GM19438 (cell line): ENCODE measurements around the gene JAKMIP3.

Source experiments
- ATAC-seq: cut with Tn5 transposase; IDR thresholded peaks from one replicate; pipeline ENCODE4 v1.9.1; 2021; ENCODE audit warnings: low read depth; ENCODE audit not compliant: unreplicated experiment

The JAKMIP3 gene

DNA sequence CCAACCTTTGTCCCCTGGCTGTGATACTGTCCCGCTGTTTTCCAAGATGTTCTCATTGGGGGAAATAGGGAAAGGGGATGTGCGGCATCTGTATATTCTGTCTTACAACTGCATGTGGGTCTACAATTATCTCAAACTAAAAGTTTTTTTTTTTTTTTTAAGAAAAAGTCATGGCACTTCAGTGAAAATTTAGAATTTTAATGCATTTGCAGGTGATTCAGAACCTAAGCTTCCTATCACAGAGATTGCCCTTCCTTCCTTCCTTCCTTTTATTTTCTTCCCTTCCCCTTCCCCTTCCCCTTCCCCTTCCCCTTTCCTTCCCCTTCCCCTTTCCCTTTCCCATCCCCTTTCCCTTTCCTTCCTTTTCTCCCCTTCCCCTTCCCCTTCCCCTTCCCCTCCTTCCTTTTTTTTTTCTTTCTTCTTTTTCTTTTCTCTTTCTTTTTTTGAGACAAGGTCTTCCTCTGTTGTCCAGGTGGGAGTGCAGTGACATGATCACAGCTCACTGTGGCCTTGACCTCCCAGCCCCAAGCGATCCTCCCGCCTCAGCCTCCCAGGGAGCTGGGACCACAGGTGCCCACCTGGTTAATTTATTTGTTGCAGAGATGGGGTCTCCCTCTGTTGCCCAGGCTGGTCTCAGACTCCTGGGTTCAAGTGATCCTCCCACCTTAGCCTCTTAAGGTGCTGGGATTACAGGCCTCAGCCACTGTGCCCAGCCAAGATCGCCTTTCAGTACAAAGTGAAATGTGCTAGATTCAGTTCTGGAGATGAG, 32.0 kb downstream of the JAKMIP3 start:
- no peak for ATAC-seq

DNA sequence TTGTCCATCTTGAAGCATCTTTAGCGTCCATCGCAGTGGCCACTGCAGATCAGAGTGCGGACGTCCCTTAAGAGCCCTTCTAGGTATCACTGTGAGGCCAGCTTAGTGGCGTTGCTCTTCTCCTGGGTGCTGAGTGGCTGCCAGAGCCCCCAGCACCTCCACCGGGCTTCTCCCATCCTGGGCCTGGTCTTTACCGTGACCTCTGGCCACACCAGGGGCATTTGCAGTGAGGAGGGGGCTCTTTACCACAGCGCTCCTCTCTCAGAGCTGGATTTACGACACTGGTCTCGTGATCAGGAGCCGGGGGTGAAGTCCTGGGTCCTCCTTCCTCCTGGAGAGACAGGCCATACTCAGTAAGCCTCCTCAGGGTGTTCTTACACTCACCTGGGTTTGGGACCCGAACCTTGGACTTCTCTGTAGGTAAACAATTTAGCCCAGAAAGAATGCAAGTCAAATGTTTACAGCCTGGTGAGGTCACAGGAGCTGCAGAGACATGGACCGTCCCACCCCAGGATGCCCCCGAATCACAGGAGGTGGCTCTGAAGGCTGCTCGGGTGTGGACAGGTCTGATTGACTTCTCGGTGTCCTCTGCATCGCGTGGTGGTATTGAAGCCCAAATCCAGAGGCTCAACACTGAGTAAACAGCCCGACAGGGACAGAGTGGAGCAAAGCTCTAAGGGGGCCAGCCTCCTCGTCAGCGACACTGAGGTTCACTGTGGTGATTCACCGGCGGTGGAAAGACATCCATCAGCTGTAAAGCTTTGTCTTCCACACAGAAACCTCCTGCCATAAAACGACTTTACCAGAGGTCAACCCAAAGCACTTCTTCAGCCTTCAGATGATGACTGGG, 33.0 kb downstream of the JAKMIP3 start:
- ATAC-seq = no peak

DNA sequence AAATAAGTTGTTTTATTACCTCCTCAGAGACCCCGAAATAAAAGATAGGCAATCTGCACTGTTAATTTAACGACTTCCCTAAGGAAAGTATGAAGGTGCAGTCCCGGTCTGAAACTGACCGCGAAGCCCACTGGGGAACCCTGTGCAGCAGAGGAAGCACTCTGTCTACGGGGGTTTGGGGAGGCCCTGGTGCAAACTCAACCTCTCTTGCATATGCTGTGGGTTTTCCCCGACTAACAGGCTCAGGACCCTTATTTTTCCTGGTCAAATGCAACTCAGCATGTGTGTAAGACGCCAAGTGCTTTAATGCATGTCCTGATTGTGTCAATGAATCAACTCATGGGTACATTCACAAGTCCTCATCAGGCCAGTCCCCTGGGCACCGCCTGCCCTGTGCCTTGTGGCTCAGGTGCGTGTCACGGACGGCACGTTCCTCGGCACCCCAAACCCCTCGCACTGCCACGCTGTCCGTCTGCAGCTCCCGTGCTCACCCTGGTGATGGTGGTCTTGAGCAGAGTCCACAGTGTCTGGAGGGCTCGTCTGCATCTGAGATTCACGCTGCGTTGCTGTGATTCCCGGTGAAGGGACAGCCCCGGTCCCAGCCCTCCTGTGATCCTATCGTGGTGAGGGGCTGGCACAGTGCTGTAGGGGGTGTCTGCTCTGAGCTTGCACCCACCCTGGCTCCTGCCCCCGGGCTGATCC, 33.8 kb downstream of the JAKMIP3 start:
- ATAC-seq = no peak

DNA sequence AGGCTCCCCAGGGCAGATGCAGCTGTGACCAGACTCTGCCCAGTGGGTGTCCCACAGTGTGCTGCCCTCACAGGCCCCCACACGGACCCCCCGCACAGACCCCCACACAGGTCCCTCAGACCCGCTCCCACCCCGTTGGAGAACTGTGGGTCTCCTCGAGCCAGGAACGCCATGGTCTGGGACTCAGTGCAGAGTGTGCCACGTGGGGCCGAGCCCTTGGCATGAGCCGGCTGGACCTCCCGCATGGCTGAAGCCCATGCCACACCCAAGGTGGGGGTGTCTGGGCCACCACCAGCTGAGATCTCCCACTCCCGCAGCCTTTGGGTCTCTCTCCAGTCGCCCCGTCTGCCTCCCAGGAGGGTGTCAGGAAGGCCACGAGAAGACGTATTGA, 34.3 kb downstream of the JAKMIP3 start:
- ATAC-seq = no peak

DNA sequence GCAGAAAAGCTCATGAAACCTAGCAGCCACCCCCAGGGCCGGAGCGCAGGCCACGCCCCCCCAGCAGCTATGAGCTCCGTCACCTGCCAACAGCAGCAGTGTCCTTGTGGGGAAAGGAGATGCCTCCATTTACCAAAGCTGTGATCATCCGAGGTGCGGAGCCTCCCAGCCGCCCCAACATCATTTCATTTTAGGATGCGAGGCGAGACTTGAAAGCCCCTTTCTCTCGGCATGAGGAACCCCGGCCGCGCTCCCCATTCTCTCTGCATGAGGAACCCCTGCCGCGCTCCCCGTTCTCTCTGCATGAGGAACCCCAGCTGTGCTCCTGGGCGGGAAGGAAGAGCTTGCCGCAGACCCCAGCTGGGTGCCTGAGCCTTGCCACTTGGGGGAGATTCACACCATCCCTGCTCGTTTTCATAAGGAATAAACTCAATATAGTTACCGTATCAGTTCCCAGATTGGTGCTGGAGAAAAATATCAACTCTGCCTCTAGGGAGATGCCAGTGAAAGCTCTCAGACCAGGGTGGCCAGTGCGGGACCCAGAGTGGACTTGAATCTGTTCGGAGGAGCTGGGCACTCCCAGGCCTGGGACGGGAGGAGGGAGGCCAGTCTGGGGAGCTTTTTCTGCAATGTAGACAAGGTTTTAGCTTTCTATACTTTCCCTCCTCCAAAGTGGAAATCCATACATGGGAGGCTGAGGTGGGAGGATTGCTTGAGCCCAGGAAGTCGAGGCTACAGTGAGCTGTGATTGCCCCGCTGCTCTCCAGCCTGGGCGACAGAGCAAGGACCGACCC, 35.0 kb downstream of the JAKMIP3 start:
- no peak for ATAC-seq

DNA sequence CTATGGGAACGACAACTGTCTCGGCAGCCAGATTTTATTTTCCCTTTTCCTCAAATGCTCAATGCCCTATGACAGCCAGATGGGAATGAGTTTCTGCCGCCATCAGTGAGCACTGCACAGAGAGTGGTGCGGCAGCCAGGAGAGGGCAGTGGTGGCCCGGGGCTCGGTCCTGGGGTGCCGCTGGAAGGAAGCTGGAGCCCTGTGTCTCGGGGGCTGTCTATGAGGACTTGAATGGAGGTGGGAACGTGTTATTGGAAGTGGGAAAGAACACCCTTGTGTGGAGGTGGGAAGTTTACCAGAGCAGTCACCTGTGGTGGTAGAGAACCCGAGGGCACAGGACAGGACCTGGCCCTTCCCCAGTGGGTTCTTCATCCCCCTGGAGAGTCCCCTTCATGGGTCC, 35.8 kb downstream of the JAKMIP3 start:
- ATAC-seq = no peak

DNA sequence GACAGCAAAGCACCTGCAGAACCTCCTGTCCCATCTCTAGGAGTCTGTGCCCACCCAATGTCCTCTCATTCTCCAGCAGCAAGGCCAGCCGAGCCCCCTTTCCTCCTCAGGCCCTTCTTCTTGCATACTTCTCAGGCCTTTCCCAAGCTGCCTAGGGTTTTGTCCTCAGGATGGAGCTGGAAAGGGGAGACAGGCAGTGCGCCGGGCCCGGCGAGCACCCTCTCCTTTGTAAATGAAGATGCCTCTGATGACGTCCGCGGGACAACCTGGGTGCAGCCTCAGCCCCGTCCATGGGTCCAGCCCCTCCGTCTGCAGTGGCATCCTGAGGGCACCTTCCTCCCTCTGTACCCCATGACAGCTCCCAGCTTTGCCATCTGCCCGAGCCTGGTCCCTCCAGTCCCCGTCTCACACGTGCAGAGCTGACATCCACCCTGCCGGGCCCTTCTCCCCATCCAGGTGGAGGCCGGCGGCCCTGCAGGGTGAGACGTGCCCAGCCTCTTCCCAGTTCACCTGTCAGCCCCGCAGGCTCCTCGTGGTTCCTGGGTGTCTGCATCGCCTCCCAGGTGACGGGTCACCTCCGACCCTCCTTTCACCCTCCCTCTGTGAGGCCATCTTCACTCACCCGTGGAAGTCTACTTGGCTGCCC, 36.4 kb downstream of the JAKMIP3 start:
- no peak for ATAC-seq

DNA sequence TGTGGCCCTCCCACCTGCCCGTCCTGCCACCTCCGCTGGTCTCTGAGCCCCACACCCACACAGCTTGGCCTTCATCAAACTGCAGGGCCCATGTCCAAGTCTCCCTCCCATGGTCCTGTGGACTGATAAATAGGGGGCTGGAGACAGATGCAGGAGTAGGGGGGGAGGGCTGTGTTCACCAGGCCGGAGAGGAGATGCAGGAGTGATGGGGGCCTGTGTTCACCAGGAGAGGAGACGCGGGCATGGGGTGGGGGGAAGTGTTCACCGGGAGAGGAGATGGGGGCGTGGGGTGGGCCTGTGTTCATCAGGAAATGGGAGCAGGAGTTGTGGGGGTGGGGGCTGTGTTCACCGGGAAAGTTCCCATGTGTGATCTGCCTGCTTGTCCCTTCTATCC, 37.0 kb downstream of the JAKMIP3 start:
- ATAC-seq = no peak

DNA sequence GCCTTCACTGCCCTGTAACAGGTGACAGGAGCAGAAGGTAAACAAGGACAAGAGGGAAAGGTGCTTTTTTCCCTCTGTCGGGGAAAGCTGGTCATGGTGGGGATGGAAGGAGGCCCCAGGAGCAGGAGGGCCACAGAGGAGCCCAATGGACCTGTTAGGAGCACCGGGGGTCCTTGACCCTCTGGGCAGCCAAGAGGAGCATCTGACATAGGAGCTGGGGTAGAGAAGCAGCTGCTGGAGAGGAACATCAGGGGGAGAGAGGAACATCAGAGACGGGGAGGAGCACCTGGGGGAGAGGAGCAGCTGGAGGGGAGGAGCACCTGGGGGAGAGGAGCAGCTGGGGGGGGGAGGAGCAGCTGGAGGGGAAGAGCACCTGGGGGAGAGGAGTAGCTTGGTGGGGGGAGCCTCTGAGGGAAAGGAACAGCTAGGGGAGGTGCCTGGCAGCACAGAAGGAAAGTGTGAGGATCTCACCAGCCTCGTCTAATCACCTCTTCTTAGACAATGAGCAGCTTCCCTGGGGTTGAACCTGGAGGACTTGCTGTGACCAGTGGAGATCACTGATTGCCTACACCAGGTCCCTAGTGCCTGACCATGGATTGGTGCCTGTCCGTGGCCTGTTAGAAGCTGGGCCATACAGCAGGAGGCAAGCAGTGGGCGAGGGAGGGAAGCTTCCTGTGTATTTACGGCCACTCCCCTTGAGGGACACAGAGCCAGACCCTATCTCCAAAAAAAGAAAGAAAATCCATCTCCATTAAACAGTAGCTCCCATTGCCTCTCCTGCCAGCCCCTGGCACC, 37.6 kb downstream of the JAKMIP3 start:
- no peak for ATAC-seq

DNA sequence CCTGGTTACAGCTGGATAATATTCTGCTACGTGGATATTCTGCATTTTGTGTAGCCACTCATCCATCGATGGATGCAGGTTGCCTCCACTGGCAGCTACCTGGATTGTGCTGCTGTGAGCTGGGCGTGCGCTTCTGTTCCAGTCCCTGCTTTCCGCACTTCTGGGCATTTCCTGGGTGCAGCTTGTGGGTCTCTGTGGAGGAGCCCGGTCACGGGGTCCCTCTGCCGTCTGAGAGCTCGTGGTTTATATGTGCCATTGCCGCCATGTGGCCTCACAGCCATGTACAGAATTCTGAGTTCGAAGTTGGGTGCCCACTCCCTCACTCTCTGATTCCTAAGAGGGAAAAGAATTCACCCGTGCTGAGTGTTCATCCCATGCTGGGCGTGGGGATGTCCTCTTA, 38.3 kb downstream of the JAKMIP3 start:
- ATAC-seq = no peak

DNA sequence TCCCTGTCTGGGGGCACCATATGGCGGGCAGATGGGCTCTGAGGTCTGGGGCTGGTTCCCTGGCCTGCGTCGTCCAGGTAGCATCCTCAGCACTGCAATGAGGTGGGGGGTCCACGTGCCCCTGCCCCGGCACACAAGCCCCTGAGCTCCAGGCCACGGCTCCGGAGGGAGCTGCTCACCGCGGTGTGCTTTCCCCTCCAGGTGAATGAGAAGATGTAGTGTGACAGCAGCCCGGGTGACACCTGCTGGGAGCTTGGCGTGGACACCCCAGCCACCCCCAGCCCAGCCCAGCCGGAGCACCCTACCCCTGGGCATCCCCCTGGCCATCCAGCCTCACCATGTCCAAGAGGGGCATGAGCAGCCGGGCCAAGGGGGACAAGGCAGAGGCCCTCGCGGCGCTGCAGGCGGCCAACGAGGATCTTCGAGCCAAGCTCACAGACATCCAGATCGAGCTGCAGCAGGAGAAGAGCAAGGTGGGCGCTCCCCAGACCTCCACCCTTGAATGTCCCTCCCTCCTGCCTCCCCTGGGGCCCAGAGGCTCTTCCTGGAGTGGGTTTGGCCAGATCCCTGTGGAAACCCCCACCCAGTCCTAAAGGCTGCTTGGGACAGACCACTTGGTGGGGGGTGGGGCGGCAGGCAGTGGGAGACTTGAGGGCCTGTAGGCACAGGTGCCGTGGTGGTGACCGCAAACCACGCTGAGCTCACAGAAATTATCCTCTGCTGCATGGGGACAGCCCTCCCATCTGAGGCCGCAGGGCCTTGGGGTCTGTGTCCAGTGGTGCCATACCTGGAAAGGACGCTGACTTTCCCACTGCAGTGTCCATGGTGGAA, 38.9 kb downstream of the JAKMIP3 start:
- ATAC-seq = no peak

DNA sequence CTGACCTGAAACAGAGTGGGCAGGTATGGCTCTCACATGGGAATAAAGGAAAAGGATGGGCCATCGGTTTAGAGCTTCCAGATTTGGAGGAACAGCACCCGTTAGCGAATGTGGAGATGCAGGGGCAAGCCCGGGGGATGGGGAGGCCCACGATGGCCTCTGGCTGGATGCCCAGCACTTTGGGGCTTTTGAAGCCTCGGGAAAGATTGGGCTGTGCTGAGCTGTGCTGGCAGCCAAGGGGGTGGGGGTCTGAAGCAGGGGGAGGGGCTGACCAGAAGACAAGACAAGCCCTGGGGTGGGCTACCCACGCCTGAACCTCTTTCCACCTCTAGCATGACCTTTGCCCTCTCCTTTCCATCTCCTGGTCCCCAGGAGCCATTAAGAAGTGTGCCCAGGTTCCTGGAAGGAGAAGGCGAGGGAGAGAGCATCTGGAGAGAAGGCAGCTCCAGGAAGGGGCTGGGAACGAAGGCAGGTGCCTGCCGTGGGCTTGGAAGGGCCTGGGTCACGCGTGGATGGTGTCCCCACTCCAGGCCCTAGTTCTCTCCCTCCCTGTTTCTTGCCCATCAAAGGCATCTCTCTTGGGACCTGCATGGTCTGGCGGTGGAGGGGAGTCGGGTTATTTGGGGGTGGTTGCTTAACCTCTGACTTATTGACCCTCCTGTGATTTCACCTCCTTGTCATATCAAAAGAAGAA, 39.7 kb downstream of the JAKMIP3 start:
- ATAC-seq = no peak

DNA sequence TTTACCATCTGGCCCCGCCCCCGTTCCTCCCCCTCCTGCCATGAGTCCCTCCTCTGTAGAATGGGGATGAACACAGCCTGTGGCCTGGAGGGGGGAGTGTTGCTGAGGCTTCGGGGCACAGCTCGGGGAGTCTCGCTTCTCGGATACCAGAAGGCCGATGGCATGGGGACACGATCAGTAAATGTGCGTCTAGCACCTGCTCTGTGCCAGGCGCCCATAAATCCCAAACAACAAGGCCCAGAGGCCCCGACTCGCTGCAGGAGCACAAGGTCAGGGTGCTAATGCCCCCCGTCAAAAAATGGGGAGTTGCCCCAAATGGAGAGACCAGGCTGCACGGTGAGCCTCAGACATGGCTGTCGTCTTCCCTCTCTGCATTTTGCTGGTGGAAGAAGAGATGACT, 40.7 kb downstream of the JAKMIP3 start:
- no peak for ATAC-seq

DNA sequence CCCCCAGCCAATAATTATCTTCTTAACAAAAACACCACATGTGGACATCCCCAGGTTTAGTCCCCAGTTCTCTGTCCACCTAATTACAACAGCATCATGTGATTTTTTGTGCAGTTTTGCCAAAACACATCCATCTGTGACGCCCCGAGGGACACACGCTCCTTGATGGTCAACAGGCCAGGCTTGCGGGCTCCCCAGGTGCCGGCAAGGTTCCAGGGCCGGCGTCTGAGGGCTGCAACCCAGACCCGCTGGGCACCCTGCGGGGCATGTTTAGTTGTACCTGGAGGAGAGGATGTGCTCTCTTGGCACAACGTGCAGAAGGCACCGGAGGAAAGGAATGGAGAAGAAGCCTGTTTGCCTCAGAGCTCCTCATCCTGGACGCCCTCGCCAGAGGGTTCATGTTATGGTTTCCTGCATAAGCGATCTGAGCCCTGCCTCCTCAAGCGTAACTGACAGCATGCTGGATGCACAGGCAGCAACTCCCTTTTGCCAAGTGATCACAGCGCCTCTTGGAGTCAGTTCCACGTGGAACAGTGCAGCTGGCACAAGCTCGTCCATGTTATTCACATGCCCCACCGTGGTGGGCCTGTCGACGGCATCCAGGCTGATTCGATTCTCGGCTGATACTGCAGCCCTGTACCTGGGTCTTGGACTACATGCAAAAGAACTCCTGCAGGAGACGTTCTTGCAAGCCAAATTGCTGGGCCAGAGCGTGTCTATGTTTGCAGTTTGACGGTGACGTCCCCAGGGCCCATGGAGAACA, 41.6 kb downstream of the JAKMIP3 start:
- no peak for ATAC-seq

DNA sequence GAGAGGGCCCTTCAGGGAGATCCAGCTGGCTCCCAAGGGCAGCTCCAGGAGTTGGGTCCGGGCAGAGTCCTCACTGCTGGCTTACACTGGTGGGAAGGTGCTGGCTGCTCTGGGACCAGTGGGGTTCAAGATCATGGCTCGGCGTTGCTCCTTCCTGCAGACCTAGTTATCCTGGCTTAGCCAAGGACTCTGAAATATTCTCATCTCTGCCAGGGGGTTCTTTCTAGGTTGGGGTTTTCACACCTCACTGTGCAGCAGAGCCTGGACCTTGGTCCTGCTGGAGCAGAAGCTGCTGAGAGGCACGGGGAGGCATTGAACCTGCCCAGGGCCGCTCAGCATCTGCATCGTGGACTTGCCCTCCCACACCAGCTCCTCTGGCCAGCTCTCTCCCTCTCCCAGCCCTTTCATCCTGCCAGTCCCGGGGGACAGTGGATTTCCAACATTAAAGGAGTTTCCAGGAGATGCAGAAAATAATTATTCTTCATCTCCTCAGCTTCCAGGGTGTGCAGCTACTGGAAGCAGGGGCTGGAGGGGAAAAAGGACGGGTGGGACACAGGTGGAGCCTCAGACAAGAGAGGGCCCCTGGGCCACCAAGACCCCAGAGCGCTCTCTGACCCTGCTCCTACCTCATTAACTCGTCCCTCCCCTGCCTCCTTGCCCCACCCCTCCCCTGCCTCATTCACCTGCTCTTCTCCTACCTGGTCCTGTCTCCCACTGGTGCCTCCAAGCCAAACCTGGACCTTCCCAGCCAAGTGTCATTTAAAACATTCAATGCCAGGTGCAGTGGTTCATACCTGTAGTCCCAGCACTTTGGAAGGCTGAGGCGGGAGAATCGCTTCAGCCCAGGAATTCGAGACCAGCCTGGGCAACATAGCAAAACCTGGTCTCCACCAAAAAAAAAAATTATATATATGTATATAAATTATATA, 42.5 kb downstream of the JAKMIP3 start:
- no peak for ATAC-seq
